Activated CD4-positive, alpha-beta T cell treated with anti-CD3 and anti-CD28 coated beads, Interleukin-2, Interleukin-4, amounts not matched to agents 100 ng/mL and 50 ng/mL, durations not matched to agents 16 hours and 8 hours (primary cell): ENCODE measurements around the gene CCNB1IP1.
"Not testable (repeated sequence)": the region's sequence is repeated elsewhere in the genome, so short reads cannot be mapped to it uniquely, and the experiment has no call there.

Source experiments
- DNase-seq: peaks from one replicate; pipeline ENCODE4 v3.0.0-alpha.2; 2020; ENCODE audit warnings: low spot score

Gene CCNB1IP1

GRCh38 chr14:20332431-20332787 lies 670 bp downstream of the CCNB1IP1 start:
- no peak for DNase-seq

- DNase-seq: peak; percentile 15
Measured at GRCh38 chr14:20331053-20331613, 1.9 kb downstream of the CCNB1IP1 start.

GRCh38 chr14:20329355-20329754 lies 3.7 kb downstream of the CCNB1IP1 start:
- DNase-seq: no peak

GRCh38 chr14:20328705-20329104 lies 4.4 kb downstream of the CCNB1IP1 start:
- DNase-seq: no peak

GRCh38 chr14:20327005-20327869 lies 5.8 kb downstream of the CCNB1IP1 start:
- peak; percentile 76 for DNase-seq

GRCh38 chr14:20317720-20318119 lies 15.4 kb downstream of the CCNB1IP1 start:
- DNase-seq: no peak

- no peak for DNase-seq
Measured at GRCh38 chr14:20314026-20314425, 19.1 kb downstream of the CCNB1IP1 start.

GRCh38 chr14:20306079-20306423 lies 27.0 kb downstream of the CCNB1IP1 start:
- DNase-seq: no peak

GRCh38 chr14:20305265-20306078 lies 27.6 kb downstream of the CCNB1IP1 start, which contains the start of gene TTC5:
TTC5 (minus strand) TSS chr14:20305951; CDS start chr14:20305937, 14 bp downstream.
- peak; percentile 88 for DNase-seq

- DNase-seq: peak; percentile 20
Measured at GRCh38 chr14:20302042-20302755, 30.9 kb downstream of the CCNB1IP1 start.

GRCh38 chr14:20295067-20295466 lies 38.0 kb downstream of the CCNB1IP1 start:
- DNase-seq: peak; percentile 14

GRCh38 chr14:20294636-20295035 lies 38.4 kb downstream of the CCNB1IP1 start:
- no peak for DNase-seq

- not testable (repeated sequence) for DNase-seq
Measured at GRCh38 chr14:20281998-20282397, 51.1 kb downstream of the CCNB1IP1 start.

- DNase-seq: not testable (repeated sequence)
Measured at GRCh38 chr14:20280265-20280664, 52.8 kb downstream of the CCNB1IP1 start.

GRCh38 chr14:20278414-20278813 lies 54.7 kb downstream of the CCNB1IP1 start:
- DNase-seq: no peak

- no peak for DNase-seq
Measured at GRCh38 chr14:20277409-20277808, 55.7 kb downstream of the CCNB1IP1 start.

- no peak for DNase-seq
Measured at GRCh38 chr14:20274062-20274461, 59.0 kb downstream of the CCNB1IP1 start.

GRCh38 chr14:20264361-20264760 lies 68.7 kb downstream of the CCNB1IP1 start:
- DNase-seq: not testable (repeated sequence)

GRCh38 chr14:20262642-20263128 lies 70.4 kb downstream of the CCNB1IP1 start:
- DNase-seq: no peak
